H1 (cell line): ENCODE data around the gene CYB5B. TPM values are rescaled to one million over a fixed set of nuclear protein-coding genes. Genes with fewer than 3 reads are reported as not detected.

Experiments used
- polyA plus RNA-seq, 7 experiments: library from polyadenylated mRNA; depleted of rRNA in 3 of 7; stranded (reverse) in 5 of 7; unstranded in 2 of 7; fragments of >200 nt in 5 of 7; fragments of 200-250 nt in 2 of 7; gene quantifications; 1 replicate in 5 of 7; 2 replicates in 1 of 7; 4 replicates in 1 of 7; pipeline versions ENCODE4 v1.2.1 to v1.2.3, GENCODE V29; 2011 to 2013; ENCODE audit warnings: missing spikeins in 2 of 7, mixed read lengths in 2 of 7
- total RNA-seq: library from RNA; stranded (reverse); fragmentation: NEBNext Ultra II Directional; extraction: Animal tissue kit (Norgen Biotek cat#: 25700); gene quantifications from 2 replicates; pipeline ENCODE4 v1.2.1, GENCODE V29; 2021

CYB5B gene
- total and polyA plus RNA-seq, 2 of the 8 experiments (the other 6 are each of a cell fraction or from before 2014, with no cell fraction given) = 108 to 127 TPM

Other genes starting within 250 kb of the CYB5B start
- 16.1 and 19.6 TPM in 2 replicates for gene SNTB2, start 237.5 kb upstream of the CYB5B start, total RNA-seq
- gene SNTB2, start 237.5 kb upstream of the CYB5B start, polyA plus RNA-seq (2011; rRNA removed) = 6.0 and 8.9 TPM in 2 replicates
- gene VPS4A, start 113.3 kb upstream of the CYB5B start, total RNA-seq = 24.1 and 26.6 TPM in 2 replicates
- 14.1 and 19.0 TPM in 2 replicates for gene VPS4A, start 113.3 kb upstream of the CYB5B start, polyA plus RNA-seq (2011; rRNA removed)
- 23.6 and 23.9 TPM in 2 replicates for gene PDF, start 94.0 kb upstream of the CYB5B start, total RNA-seq
- gene PDF, start 94.0 kb upstream of the CYB5B start, polyA plus RNA-seq (2011; rRNA removed) = 17.7 and 19.3 TPM in 2 replicates
- 55.4 and 55.6 TPM in 2 replicates for gene COG8, start 85.1 kb upstream of the CYB5B start, total RNA-seq
- gene COG8, start 85.1 kb upstream of the CYB5B start, polyA plus RNA-seq (2011; rRNA removed) = 49.1 and 60.9 TPM in 2 replicates
- 52.1 and 52.2 TPM in 2 replicates for gene NIP7, start 84.8 kb upstream of the CYB5B start, total RNA-seq
- gene NIP7, start 84.8 kb upstream of the CYB5B start, polyA plus RNA-seq (2011; rRNA removed) = 10.5 and 14.5 TPM in 2 replicates
- 0.94 TPM in 1 of 2 replicates, not detected in the other for gene TMED6, start 72.8 kb upstream of the CYB5B start, total RNA-seq
- gene TMED6, start 72.8 kb upstream of the CYB5B start, polyA plus RNA-seq (2011; rRNA removed) = not detected in 2 replicates
- 31.8 and 37.0 TPM in 2 replicates for gene TERF2, start 38.6 kb upstream of the CYB5B start, total RNA-seq
- gene TERF2, start 38.6 kb upstream of the CYB5B start, polyA plus RNA-seq (2011; rRNA removed) = 14.1 and 16.1 TPM in 2 replicates
- gene NFAT5, start 141.3 kb downstream of the CYB5B start, total RNA-seq = 25.4 and 29.0 TPM in 2 replicates
- gene NFAT5, start 141.3 kb downstream of the CYB5B start, polyA plus RNA-seq (2011; rRNA removed) = 6.0 and 8.9 TPM in 2 replicates